DOHH2 (cell line): ENCODE data around the gene GIGYF1.

ENCODE experiments used
- EZH2phosphoT487 ChIP-seq: fragments of 200-600 bp; sonication (generic); IDR thresholded peaks from 2 replicates; pipeline ENCODE4 v1.6.1; 2017; ENCODE audit warnings: borderline replicate concordance, mild to moderate bottlenecking, antibody characterized with exemption, low read length, moderate library complexity, mixed read lengths
- TF ChIP-seq, protein P1 (sequence below): fragments of 200-600 bp; sonication (generic); IDR thresholded peaks from one replicate; pipeline ENCODE4 v1.5.1; 2014; ENCODE audit warnings: antibody characterized with exemption, mild to moderate bottlenecking, low read depth, low read length; ENCODE audit not compliant: poor library complexity, severe bottlenecking

DNA sequence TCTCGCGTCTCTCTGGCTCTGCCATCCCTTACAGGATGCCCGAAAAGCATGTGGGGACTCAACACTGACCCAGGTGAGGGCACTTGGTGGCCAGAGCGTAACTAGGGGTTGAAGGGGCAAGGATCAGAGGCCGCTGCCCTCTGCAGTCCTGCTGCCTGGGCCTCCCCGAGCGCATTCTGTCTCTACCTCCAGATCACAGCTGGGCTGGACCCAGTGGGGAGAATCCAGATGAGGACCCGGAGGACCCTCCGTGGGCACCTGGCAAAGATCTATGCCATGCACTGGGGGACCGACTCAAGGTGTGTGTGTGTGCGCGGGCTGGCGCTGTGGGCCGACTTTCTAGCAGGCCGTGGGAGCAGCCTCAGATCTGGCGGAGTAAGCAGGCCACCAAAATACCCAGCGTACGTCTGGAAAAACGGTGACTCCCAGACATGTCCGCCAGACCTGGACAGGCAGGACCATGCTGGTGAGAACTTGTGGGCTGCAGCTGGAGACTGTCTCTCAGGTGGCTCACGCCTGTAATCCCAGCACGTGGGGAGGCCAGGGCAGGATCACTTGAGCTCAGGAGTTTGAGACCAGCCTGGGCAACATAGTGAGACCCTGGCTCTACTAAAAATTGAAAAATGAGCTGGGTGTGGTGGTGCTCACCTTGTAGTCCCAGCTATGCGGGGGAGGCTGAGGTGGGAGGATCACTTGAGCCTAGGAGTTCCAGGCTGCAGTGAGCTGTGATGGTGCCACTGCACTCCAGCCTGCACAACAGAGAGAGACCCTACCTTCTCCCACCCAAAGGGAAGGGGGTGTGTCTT, 17.3 kb downstream of the GIGYF1 start:
- TF ChIP-seq, protein P1, sequence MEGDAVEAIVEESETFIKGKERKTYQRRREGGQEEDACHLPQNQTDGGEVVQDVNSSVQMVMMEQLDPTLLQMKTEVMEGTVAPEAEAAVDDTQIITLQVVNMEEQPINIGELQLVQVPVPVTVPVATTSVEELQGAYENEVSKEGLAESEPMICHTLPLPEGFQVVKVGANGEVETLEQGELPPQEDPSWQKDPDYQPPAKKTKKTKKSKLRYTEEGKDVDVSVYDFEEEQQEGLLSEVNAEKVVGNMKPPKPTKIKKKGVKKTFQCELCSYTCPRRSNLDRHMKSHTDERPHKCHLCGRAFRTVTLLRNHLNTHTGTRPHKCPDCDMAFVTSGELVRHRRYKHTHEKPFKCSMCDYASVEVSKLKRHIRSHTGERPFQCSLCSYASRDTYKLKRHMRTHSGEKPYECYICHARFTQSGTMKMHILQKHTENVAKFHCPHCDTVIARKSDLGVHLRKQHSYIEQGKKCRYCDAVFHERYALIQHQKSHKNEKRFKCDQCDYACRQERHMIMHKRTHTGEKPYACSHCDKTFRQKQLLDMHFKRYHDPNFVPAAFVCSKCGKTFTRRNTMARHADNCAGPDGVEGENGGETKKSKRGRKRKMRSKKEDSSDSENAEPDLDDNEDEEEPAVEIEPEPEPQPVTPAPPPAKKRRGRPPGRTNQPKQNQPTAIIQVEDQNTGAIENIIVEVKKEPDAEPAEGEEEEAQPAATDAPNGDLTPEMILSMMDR, result no peak
- no peak for TF ChIP-seq EZH2phosphoT487
